ENCODE data around the gene UBE2G1.

UBE2G1 gene

GRCh38 chr17:4309897-4310296 lies 56.6 kb downstream of the UBE2G1 start:
- no peak for DNase-seq (ENCODE audit: low read depth in 1 of 2, low spot score in 1 of 2)

- no peak for DNase-seq (ENCODE audit: low read depth in 1 of 2, low spot score in 1 of 2)
Measured at GRCh38 chr17:4307179-4307930, 59.1 kb downstream of the UBE2G1 start.

GRCh38 chr17:4305224-4305623 lies 61.3 kb downstream of the UBE2G1 start:
- no peak for DNase-seq (ENCODE audit: low read depth in 1 of 2, low spot score in 1 of 2)

- DNase-seq (ENCODE audit: low read depth in 1 of 2, low spot score in 1 of 2) = peak in 1 of 2 donors; percentile 51
Measured at GRCh38 chr17:4304417-4305027, 62.0 kb downstream of the UBE2G1 start.

- DNase-seq (ENCODE audit: low read depth in 1 of 2, low spot score in 1 of 2) = no peak
Measured at GRCh38 chr17:4301066-4301465, 65.4 kb downstream of the UBE2G1 start.

GRCh38 chr17:4297351-4297750 lies 69.1 kb downstream of the UBE2G1 start:
- DNase-seq (ENCODE audit: low read depth in 1 of 2, low spot score in 1 of 2) = no peak

- no peak for DNase-seq (ENCODE audit: low read depth in 1 of 2, low spot score in 1 of 2)
Measured at GRCh38 chr17:4295686-4296085, 70.8 kb downstream of the UBE2G1 start.

GRCh38 chr17:4293572-4293971 lies 72.9 kb downstream of the UBE2G1 start:
- no peak for DNase-seq (ENCODE audit: low read depth in 1 of 2, low spot score in 1 of 2)

GRCh38 chr17:4287710-4288109 lies 78.8 kb downstream of the UBE2G1 start:
- DNase-seq (ENCODE audit: low read depth in 1 of 2, low spot score in 1 of 2) = no peak

- DNase-seq (ENCODE audit: low read depth in 1 of 2, low spot score in 1 of 2) = no peak
Measured at GRCh38 chr17:4276514-4276913, 90.0 kb downstream of the UBE2G1 start.

- DNase-seq (ENCODE audit: low read depth in 1 of 2, low spot score in 1 of 2) = no peak
Measured at GRCh38 chr17:4272972-4273368, 93.5 kb downstream of the UBE2G1 start.

GRCh38 chr17:4272213-4272971 lies 94.1 kb downstream of the UBE2G1 start:
- DNase-seq (ENCODE audit: low read depth in 1 of 2, low spot score in 1 of 2) = no peak

- DNase-seq (ENCODE audit: low read depth in 1 of 2, low spot score in 1 of 2) = no peak
Measured at GRCh38 chr17:4270736-4271135, 95.7 kb downstream of the UBE2G1 start.

GRCh38 chr17:4269915-4270314 lies 96.6 kb downstream of the UBE2G1 start:
- no peak for DNase-seq (ENCODE audit: low read depth in 1 of 2, low spot score in 1 of 2)

GRCh38 chr17:4267402-4267801 lies 99.1 kb downstream of the UBE2G1 start:
- DNase-seq (ENCODE audit: low read depth in 1 of 2, low spot score in 1 of 2) = no peak

GRCh38 chr17:4266550-4266949 lies 99.9 kb downstream of the UBE2G1 start:
- DNase-seq (ENCODE audit: low read depth in 1 of 2, low spot score in 1 of 2) = no peak

GRCh38 chr17:4263282-4264215 lies 102.9 kb downstream of the UBE2G1 start, which contains the start of gene ANKFY1:
Gene ANKFY1 (minus strand): TSS chr17:4263979. CDS start chr17:4263941, 38 bp downstream.
- DNase-seq (ENCODE audit: low read depth in 1 of 2, low spot score in 1 of 2) = peak; percentile 96

GRCh38 chr17:4262703-4263102 lies 103.8 kb downstream of the UBE2G1 start:
- DNase-seq (ENCODE audit: low read depth in 1 of 2, low spot score in 1 of 2) = no peak

- no peak for DNase-seq (ENCODE audit: low read depth in 1 of 2, low spot score in 1 of 2)
Measured at GRCh38 chr17:4261452-4261851, 105.0 kb downstream of the UBE2G1 start.

- DNase-seq (ENCODE audit: low read depth in 1 of 2, low spot score in 1 of 2) = no peak
Measured at GRCh38 chr17:4258867-4259266, 107.6 kb downstream of the UBE2G1 start.

- no peak for DNase-seq (ENCODE audit: low read depth in 1 of 2, low spot score in 1 of 2)
Measured at GRCh38 chr17:4256952-4257351, 109.5 kb downstream of the UBE2G1 start.
